ENCODE data around the gene HECW1.
"Not testable (repeated sequence)": the region's sequence is repeated elsewhere in the genome, so short reads cannot be mapped to it uniquely, and the experiment has no call there.

Gene HECW1

GRCh38 chr7:43562383-43562782 lies 449.9 kb downstream of the HECW1 start:
- TF ChIP-seq CTCF (IDR thresholded peaks at IDR 0.05; ENCODE audit: low read length, missing control alignments): no peak
- H3K4me3 ChIP-seq (replicated peaks; ENCODE audit: low read depth, low read length): no peak overlapping the region
- no peak for DNase-seq (ENCODE audit: low read depth)

- H3K4me3 ChIP-seq (replicated peaks; ENCODE audit: low read depth, low read length): no peak overlapping the region
- no peak for DNase-seq (ENCODE audit: low read depth)
- TF ChIP-seq CTCF (IDR thresholded peaks at IDR 0.05; ENCODE audit: low read length, missing control alignments): no peak
Measured at GRCh38 chr7:43565786-43566185, 453.3 kb downstream of the HECW1 start.

- no peak overlapping the region for H3K4me3 ChIP-seq (replicated peaks; ENCODE audit: low read depth, low read length)
- DNase-seq (ENCODE audit: low read depth): peak; percentile 46
- TF ChIP-seq CTCF (IDR thresholded peaks at IDR 0.05; ENCODE audit: low read length, missing control alignments): no peak
Measured at GRCh38 chr7:43568529-43568928, 456.1 kb downstream of the HECW1 start.

GRCh38 chr7:43569424-43569823 lies 457.0 kb downstream of the HECW1 start:
- DNase-seq (ENCODE audit: low read depth): peak; percentile 40
- no peak for TF ChIP-seq CTCF (IDR thresholded peaks at IDR 0.05; ENCODE audit: low read length, missing control alignments)

GRCh38 chr7:43570688-43571365 lies 458.4 kb downstream of the HECW1 start:
- no peak for DNase-seq (ENCODE audit: low read depth)
- no peak for TF ChIP-seq CTCF (IDR thresholded peaks at IDR 0.05; ENCODE audit: low read length, missing control alignments)
- H3K4me3 ChIP-seq (replicated peaks; ENCODE audit: low read depth, low read length): no peak overlapping the region

More at GRCh38 chr7:43569424-43569823, 457.0 kb downstream of the HECW1 start:
- H3K4me3 ChIP-seq (replicated peaks; ENCODE audit: low read depth, low read length): no peak overlapping the region

- H3K4me3 ChIP-seq (replicated peaks; ENCODE audit: low read depth, low read length): no peak overlapping the region
- DNase-seq (ENCODE audit: low read depth): peak; percentile 100
- TF ChIP-seq CTCF (IDR thresholded peaks at IDR 0.05; ENCODE audit: low read length, missing control alignments): no peak
Measured at GRCh38 chr7:43572516-43573049, 460.1 kb downstream of the HECW1 start.

- not testable (repeated sequence) for H3K4me3 ChIP-seq (replicated peaks; ENCODE audit: low read depth, low read length); DNase-seq (ENCODE audit: low read depth)
Measured at GRCh38 chr7:43573832-43574231, 461.4 kb downstream of the HECW1 start.
